22Rv1 (cell line): ENCODE data around the gene NUDC.
A peak's percentile ranks its signal among the peaks of the same experiment; 100 is the strongest.

Experiments
- ZFX ChIP-seq: fragments of 450-650 bp; IDR thresholded peaks from 2 replicates; pipeline ENCODE4 v1.6.1; 2017; ENCODE audit warnings: antibody characterized with exemption, borderline replicate concordance
- TF ChIP-seq, protein P1 (sequence below): fragments of 450-650 bp; IDR thresholded peaks from 2 replicates; pipeline ENCODE4 v1.5.1; 2017; ENCODE audit warnings: mild to moderate bottlenecking

GRCh38 chr1:26887125-26887524 lies 34.4 kb upstream of the NUDC start:
- TF ChIP-seq, protein P1, sequence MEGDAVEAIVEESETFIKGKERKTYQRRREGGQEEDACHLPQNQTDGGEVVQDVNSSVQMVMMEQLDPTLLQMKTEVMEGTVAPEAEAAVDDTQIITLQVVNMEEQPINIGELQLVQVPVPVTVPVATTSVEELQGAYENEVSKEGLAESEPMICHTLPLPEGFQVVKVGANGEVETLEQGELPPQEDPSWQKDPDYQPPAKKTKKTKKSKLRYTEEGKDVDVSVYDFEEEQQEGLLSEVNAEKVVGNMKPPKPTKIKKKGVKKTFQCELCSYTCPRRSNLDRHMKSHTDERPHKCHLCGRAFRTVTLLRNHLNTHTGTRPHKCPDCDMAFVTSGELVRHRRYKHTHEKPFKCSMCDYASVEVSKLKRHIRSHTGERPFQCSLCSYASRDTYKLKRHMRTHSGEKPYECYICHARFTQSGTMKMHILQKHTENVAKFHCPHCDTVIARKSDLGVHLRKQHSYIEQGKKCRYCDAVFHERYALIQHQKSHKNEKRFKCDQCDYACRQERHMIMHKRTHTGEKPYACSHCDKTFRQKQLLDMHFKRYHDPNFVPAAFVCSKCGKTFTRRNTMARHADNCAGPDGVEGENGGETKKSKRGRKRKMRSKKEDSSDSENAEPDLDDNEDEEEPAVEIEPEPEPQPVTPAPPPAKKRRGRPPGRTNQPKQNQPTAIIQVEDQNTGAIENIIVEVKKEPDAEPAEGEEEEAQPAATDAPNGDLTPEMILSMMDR = peak; percentile 37
- no peak for TF ChIP-seq ZFX
